NCI-H1092 treated with DMSO at 0.1 percent for 48 hours (cell line): ENCODE measurements around the gene VANGL1.
A peak's percentile ranks its signal among the peaks of the same experiment; 100 is the strongest.

Source experiments
- DNase-seq: peaks from one replicate; lab custom pipeline; 2025; lab: John Stamatoyannopoulos, UW

The VANGL1 gene

DNA sequence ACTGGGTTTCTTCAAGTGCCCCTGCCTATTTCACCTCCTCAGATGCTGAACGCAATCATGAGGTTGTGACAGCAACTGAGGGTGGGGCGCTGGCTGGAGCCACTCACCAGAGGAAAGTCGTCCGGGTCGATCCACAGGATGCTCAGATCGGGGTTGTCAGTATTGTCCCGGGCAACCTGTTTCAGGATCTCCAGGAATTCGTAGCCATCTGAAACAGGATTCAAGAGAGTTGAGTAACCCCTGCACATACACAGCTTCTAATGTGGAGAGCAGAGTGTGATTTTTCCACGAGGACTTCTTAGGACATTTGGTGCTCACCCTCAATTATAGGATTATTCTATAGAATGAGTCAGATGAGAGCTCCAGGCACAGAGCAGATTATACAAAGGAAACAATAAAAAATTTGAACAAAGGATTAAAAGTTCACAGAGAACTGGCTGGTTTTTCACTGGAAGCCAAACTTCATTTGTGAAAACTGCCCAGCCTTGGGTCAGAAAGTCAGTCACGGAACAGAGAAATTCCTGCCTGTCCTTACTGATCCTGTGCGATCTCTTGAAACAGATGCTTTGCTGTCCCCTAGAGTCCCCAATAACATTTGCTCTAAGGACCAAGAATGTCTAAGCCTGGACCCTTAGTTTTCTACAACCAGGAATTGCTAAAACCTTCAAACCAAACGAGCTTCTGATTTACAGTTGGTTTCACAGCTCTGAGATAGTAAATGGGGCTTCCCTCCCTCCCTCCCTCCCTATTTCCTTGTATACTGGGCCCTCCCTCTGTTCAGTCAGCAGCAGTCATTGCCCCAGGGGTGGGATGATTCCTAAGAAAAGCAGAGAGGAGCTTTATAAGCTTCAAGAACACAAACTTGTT is 63.5 kb downstream of the VANGL1 start:
- DNase-seq, result no peak

DNA sequence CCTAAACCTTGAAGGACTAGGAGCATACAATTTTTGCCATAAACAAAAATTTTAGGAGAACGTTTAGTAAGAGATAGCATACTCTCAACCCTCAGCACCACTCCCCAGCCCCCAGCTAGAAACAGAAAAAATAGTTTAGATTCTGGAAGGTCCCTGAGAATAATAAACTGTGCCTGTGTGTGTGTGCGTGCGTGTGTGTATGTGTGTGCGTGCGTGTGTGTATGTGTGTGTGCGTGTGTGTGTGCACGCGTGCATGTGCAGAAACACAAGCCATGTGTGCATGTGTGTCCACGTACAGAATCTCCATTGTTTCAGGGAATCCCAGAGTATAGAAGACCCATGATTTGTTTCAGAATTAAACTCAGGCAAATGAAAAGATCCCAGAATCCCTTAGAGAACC is 64.2 kb downstream of the VANGL1 start:
- no peak for DNase-seq

DNA sequence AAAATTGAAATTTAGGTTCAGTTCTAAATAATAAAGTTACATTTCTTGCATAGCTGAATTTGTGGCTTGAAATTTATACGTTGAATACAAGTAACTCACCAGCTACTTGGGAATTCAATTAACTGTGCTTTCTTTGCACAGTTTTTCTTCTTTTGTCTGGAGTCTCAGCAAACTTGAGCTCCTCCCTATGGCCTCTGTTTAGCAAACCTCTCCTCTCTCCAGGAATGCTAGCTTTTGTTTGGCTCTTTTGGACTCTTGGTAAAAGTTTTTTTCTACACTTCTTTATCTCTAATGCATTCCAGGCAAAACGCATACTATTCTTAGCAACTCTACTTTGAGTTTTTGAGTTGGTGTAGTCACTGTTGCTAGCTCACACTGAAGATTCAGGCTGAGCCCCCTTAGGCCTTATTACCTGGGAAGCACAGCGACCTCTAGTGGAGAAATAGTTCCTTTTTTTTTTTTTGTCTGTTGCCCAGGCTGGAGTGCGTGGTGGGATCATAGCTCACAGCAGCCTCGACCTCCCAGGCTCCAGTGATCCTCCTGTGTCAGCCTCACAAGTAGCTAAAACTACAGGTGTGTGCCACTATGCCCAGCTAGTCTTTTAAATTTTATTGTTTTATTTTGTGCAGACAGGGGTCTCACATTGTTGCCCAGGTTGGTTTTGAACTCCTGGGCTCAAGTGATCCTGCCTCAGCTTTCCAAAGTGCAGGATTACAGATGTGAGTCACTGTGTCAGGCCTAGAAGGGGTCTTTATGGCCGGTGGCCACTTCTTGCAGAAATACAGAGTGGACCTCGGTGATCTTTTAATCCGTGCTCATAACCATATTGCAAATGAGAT is 65.0 kb downstream of the VANGL1 start:
- peak; percentile 40 for DNase-seq

DNA sequence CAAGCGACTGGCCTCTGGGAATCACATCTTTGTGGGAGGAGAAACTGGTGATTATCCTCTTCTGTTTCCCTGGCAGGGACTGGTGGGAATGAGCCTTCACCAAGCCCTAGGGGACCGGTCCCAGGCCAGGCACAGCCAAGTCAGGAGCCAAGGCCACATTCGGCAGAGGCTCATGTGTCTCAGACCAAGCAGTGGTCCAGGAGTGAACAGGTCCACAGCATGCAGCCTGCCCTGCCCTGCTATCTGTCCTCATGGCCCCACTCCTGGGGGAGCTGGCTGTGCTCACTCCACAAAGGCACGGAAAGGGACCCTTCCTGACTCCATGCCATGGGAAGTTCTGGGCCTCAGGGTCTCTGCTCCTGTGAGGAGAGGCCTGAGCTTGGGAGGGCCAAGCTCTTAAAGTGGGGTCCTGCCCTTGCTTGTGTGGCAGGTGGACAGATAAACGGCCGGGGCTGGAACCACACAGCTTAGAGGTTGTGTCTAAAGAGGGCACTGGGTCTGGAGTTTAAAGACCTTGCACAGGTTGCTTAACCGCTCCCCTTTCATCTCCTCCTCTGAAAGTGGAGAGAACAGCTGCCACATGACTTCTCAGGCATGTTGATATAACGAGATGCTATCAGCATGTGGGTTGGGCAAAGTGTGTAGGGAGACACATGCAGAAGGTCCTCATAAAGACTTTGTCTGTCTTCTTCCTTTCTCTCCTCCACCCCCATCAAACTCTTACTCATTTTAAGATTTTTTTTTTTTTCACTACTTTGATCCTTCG is 69.3 kb downstream of the VANGL1 start:
- no peak for DNase-seq

DNA sequence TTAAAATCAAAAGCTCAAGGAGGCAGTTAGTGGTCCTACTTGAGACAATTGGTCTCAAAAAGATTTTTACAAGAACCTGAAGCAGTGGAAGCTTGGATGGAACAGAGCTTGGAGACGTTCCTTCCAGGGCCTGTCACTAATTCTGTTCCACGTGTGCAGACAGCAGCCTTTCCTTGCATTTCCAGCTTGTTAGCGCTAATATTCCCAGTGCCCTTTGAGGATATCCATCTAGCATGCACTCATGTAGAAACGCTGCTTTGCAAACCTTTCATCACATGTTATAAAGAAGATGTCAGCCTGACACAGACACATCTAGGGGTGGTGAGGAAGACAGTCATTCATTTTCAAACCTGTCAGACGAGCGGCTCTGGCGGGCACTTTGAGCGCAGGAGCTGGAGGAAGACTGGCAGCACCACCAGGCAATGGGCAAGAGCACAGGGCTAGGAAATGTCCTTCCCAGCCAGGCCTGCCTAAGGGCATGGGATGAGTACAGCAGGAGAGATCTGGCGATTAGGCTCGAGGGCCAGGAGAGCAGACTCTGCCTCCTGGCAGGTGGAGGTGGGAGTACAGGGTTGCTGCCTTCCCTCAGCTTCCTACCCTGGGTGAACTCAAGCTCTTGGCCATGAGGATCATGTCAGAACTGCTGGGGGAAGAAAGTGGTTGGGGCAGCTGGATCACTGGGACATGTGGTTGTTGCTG is 71.3 kb downstream of the VANGL1 start:
- DNase-seq, result no peak

DNA sequence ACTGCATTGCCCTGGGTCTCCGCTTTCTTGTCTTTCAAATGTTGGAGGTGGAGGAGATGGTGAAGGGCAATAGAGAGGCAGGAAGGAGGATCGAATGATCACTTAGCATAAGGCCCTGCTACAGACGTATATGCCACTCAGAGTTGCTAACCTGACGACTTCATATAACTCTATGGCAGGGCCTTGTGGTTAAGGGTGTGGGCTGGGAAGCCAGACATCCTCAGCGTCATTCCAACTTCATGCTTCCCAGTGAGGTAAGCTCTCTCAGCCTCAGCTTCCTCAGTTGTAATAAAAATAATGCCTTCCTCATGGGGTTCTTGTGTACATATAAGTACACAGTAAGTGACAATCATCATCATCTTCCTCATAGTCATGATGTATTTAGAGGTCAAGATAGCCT is 72.1 kb downstream of the VANGL1 start:
- DNase-seq, result no peak

DNA sequence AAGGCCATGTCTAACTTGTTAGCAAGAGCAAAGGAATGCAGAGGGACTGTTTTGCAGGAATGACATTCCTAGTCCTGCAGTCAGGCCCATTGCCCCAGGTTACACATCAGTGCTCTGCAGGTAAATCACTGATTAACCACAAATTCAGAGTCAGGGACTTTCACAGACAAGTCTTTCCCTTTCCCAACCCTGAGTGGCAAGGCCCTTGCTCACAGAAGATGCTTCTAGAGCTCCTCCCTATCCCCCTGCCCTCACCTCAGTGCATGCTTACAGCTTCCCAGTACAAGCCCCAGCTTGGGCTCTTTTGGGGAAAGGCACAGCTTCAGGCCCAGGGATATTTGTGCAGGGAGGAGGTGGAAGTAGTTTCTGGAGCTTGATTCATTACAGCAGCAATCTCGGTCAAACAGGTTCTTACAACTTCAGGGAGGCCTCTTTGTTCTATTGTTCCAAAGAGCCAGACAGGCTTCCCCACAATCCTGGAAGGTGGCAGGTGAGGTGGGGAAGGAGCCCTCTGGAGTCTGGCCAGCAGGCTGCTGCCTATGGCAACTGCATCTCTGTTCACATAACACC is 72.9 kb downstream of the VANGL1 start:
- no peak for DNase-seq

DNA sequence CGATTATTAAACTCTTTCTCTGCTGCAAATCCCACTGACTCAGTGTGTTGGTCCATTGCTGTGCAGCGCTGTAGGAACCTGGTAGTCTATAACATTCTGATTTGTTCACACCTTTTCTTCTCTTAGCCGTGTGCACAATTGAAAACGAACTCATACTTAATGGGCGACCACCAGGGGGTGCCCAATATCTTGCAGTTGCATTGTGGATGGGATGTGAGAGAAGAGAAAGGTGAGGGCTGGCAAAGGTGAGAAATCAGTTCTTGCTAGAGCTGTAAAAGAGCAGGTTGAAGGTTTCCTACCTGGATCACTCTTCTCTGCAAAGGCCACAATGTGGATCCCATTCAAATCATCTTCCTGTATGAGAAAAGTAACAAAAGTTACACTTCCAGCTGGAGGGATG is 75.8 kb downstream of the VANGL1 start:
- DNase-seq, result no peak

DNA sequence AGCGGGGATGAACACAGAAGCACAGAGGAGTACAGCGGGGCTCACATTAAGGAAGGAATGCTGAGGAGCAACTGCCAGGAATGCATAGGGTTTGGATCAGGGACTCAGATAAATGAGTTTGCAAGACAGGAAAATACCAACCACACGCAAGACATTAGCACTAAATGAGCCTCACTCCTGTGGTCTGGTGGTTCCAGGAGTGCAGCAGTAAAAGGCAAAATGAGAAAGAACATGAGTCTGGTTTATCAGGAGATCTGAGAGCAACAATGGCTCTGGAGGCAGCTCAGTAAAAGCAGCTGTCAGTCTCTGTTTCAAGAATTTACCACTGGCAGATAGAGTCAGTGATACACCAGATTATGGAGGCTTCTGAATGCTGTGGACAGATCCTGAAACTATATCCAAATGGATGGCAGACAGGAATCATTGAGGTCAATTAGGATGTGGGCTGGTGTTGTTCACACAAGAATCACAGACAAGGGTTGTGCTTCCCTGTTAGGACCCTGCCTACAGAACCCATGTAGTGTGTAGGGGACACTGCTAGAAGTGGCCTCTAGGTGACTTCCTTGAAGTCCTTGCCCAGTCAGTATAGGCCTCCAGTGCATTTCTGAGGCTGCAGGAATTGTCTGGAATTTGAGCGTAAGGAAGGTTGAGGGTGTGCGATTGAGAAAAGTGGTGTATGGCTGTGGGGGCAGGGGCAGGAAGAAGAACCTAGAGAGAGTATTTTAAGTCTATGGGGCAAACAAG is 76.4 kb downstream of the VANGL1 start:
- DNase-seq, result no peak

DNA sequence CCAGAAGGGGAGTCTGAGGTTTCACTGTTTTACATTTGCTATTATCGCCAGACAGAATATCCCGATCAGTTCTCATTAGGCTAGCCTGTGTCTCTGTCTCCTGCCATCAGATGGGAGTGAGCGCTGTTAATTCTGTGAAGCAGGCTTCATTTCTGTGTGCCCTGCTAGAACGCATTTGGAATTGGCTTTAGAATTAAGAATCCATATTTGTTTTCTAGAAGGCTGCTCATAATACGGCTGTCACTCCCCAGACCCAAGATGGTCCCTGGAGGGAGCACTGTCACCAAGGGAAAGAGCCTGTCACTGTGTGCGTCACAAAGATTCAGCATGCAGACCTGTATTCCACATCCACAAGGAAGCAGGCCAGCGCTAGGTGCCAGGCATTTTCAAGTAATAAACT is 77.5 kb downstream of the VANGL1 start:
- no peak for DNase-seq

DNA sequence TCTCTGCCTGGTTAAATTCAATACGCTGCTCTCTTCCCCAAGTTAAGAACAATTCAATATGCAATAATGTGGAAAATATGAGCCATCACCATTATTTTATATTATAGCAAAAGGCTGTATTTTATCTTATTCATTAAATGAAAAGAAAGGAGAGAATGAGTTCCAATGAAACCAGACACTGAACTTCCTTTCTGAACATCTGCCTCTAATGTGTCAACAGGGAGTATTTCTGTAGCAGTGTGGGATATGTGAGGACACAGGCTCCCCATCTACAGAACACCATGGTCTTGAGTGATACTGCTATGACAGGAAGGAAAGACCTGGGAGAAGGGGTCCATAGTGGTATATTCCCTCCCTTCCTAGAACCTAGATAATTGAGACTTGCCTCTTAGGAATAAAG is 80.5 kb downstream of the VANGL1 start:
- DNase-seq, result no peak

DNA sequence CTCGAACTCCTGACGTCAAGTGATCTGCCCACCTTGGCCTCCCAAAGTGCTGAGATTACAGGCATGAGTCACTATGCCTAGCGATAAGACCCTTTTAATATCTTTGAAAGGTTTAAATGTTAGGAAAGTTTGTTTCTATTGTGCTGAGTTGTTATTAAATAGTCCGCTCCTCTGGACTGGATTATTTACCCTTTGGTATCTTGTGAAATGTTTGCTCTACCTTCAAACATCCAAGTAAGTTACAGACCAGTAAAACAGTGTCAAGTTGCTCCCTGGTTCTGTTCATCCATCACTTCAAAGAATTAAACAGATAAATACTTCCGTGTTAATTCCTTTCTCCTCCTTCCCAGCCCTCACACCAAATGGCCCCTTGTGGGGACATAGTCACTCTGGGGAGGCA is 82.0 kb downstream of the VANGL1 start:
- no peak for DNase-seq

DNA sequence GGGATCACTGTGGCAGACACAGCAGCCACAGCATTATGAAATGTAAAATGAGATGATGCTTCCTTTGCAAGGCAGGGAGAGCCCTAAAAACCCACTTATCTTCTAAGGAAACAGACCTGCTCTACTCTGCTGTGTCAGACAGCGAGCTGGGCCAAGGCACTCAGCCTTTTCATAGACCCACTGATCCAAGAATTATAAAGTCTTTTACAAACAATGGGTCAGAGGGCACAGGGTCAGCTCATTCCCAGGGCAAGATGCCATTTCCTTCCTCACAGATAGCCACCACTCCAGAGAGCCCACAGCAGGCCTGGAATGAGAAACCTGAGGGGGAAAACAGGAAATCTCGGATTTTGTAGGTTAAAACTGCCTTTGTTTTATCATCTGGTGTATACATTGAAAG is 83.8 kb downstream of the VANGL1 start:
- DNase-seq, result no peak

DNA sequence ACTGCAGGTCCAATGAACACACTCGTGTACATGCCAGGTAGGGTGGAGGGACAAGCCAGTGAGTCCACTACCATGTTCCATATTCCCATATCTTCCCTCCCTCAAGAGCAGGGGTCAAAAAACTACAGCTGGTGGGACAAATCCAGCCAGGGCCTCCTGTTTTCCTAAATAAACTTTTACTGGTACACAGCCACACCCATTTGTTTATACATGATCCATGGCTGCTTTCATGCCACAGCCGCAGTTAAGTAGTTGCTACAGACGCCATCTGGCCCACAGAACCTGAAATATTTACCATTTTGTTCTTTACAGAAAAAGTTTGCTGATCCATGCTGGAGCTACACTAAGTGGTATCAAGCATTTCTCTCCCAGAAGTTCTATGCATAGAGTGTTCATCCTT is 84.4 kb downstream of the VANGL1 start:
- DNase-seq, result no peak

DNA sequence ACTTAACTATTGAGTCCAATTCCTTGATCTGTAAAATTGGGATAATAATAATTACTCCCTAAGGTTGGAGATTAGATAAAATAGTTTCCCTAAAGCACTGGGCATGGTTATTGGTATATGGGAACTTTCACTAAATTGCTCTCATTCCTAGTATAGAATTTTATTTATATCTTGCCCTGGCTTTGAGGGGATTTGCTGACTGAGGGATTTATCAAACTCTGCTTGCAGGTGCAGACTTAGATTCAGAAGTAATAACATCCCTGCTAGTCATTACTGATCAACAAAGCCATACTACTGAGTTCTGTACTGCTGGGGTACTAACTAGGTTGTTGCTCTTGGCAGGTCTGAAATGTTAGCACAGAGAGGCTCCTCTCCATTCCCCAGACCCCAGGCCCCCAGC is 84.8 kb downstream of the VANGL1 start:
- no peak for DNase-seq

DNA sequence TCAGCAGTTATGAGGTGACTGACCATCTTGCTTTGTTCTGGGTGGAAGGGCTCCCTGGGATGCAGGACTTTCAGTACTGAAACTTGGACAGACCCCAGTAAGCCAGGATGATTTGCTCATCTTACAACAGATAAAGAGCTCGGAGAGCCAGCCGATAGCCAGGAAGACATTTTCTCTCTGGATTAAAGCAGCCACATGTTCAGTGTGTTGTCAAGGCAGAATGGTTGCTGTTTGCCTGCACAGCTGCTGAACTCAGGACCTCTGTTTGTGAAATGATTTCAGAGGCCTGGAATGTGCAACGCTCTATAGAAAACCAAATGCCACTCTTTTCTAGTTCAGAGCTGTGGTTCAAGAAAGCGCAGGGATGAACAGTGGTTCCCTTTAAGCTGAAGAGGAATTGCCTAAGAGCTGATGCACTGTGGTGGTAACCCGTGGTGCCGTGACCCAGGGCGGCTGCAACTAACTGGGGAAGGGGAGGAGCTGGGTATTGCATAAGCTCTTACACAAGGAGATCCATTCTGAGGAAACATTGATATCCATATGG is 86.0 kb downstream of the VANGL1 start:
- DNase-seq, result no peak

DNA sequence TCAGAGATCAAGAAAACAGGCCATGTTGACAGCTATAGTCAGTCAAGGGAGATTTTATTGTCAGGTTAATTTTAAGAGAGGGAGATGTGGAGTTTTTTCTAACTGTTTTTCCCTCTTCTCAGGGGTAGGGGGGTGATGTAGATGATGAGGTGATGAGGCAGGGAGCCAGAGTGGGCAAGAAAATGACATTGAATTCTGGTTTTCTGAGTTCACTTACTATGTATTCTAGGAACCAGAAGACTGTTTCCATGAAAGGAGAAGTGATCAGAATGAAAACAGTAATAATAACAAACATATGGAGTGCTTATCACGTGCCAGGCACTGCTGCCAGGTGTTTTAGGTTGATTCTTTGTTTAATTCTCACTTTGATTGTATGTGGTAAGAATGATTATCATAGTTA is 86.6 kb downstream of the VANGL1 start:
- DNase-seq, result no peak

DNA sequence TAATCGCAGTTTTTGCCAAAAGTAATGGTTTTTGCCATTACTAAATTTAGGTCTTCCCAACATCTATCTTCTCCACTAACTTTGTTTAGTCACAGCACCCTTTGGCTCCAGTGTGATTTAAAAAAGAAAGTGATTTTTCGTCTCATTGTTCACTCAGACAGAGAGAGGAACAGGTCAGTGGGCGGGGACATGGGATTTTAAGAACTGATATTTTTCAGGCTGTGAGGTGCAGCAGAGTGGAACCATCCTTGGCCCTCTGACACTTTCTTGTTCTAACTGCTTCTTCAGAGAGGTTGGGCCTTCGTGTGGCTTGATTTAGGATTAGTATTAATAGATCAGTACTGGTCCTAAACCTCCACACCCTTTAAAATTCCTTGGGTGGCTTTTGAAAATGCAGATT is 88.0 kb downstream of the VANGL1 start:
- DNase-seq, result no peak

DNA sequence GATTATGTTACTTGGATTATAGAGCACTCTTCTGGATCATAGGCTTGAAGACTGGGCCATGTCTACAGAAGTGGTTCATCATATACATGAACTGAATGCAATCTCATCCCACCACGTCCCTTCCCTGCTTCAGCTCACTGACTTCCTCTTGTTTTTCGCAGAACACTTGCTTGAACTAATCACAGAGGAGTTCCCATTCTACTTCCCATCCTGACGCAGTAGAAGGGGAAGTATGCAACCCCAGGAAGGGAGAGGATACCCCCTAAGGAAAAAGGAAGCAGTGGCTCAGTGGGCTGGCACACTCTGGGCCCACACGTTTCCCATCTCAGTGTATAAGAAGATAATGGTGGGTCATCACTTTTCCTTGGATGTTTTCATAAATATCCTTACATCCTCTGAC is 90.5 kb downstream of the VANGL1 start:
- no peak for DNase-seq

DNA sequence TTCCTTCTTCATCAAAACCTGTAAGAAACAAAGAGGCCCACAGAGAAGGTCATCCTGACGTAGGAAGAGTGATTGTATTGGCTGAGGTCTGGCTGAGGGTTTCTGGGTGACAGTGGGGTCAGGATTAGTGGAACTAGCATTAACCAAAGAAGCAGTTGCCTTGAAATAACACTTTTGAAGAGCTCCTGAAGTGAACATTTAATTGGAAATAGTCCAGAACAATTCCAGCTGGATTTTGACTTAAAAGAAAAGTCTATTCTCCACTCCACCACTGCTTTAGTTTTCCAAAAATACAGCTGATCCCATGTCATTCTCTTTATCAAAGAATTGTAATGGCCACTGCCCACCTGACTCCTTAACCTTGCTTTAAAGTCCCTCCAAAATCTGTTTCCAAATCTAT is 99.0 kb downstream of the VANGL1 start:
- DNase-seq, result no peak
